ENCODE data around the gene TBX10.

The TBX10 gene

DNA sequence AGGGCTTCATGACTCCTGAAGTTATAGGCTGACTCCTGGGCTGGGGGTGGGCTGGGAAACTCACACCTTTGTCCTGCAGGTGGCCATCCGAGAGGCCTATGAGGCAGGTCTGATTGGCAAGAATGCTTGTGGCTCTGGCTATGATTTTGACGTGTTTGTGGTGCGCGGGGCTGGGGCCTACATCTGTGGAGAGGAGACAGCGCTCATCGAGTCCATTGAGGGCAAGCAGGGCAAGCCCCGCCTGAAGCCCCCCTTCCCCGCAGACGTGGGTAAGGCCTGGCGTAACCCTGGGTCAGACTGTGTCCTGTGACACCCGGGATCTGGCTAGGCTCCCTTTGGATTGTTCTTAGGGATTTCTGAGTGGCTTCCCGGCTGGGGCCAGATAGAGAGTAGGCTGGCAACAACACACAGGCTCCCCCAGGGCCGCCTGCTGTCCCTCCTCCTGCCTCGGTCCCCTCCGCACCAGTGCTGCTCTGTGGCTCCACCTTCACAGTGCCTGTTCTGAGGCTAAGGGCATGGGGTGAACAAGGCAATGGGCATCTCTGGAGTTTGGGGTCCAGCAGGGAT lies 29.2 kb downstream of the TBX10 start:
- no peaks in the 10 kb centered on the region for H4K20me1 ChIP-seq (ENCODE audit: insufficient read depth, low read length)
- no peaks in the 10 kb centered on the region; the same call in none of the 2 replicates for H3K36me3 ChIP-seq (replicated peaks; ENCODE audit: insufficient read depth, low read length)
- no peak overlapping the region for H3K4me3 ChIP-seq (ENCODE audit: low read length)
- H3K27me3 ChIP-seq (replicated peaks; ENCODE audit: insufficient read depth, low read length), result no peaks in the 10 kb centered on the region
- no peak overlapping the region for H2AFZ ChIP-seq (ENCODE audit: low read length)
- no peaks in the 10 kb centered on the region for H3K9me3 ChIP-seq (replicated peaks; ENCODE audit: insufficient read depth, low read length)
- H3K9ac ChIP-seq (ENCODE audit: low read length), result no peak overlapping the region
- peaks cover 21% of the 10 kb centered on the region for H3F3A ChIP-seq (ENCODE audit: insufficient read depth, low read length)
- peaks cover 32% of the 10 kb centered on the region for H3K79me2 ChIP-seq (ENCODE audit: low read length)
- H3K9me2 ChIP-seq (replicated peaks; ENCODE audit: insufficient read depth, low read length), result no peaks in the 10 kb centered on the region
- TF ChIP-seq, protein P1, sequence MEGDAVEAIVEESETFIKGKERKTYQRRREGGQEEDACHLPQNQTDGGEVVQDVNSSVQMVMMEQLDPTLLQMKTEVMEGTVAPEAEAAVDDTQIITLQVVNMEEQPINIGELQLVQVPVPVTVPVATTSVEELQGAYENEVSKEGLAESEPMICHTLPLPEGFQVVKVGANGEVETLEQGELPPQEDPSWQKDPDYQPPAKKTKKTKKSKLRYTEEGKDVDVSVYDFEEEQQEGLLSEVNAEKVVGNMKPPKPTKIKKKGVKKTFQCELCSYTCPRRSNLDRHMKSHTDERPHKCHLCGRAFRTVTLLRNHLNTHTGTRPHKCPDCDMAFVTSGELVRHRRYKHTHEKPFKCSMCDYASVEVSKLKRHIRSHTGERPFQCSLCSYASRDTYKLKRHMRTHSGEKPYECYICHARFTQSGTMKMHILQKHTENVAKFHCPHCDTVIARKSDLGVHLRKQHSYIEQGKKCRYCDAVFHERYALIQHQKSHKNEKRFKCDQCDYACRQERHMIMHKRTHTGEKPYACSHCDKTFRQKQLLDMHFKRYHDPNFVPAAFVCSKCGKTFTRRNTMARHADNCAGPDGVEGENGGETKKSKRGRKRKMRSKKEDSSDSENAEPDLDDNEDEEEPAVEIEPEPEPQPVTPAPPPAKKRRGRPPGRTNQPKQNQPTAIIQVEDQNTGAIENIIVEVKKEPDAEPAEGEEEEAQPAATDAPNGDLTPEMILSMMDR (IDR thresholded peaks at IDR 0.05; ENCODE audit: low read length), result no peak
- TF ChIP-seq EZH2 (optimal IDR thresholded peaks at IDR 0.05; ENCODE audit: low read depth, low read length) (no peak), EZH2phosphoT487 (IDR thresholded peaks at IDR 0.05; ENCODE audit: low read length) (no peak)
- no peak overlapping the region for H3K4me2 ChIP-seq (ENCODE audit: low read depth, low read length)
- no peak overlapping the region for H3K27ac ChIP-seq (ENCODE audit: low read length)
- peaks cover 24% of the 10 kb centered on the region for H3K4me1 ChIP-seq (ENCODE audit: low read length)
- DNase-seq, result no peak

DNA sequence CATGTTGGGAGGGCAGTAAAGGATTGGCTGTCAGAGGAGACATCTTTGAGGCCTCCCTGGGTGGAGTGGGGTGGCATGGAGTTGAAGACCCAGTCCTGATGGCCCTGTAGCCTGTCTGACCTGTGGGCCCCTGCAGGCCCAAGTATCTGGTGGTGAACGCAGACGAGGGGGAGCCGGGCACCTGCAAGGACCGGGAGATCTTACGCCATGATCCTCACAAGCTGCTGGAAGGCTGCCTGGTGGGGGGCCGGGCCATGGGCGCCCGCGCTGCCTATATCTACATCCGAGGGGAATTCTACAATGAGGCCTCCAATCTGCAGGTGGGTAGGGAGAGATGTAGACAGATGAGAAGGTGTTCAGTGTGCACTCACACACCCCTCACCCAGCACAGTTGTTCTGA lies 30.2 kb downstream of the TBX10 start:
- no peak overlapping the region for H3K9ac ChIP-seq (ENCODE audit: low read length)
- H3K36me3 ChIP-seq (replicated peaks; ENCODE audit: insufficient read depth, low read length), result no peaks in the 10 kb centered on the region; the same call in none of the 2 replicates
- no peak overlapping the region for H2AFZ ChIP-seq (ENCODE audit: low read length)
- no peaks in the 10 kb centered on the region for H3K27me3 ChIP-seq (replicated peaks; ENCODE audit: insufficient read depth, low read length)
- H3F3A ChIP-seq (ENCODE audit: insufficient read depth, low read length), result peaks cover 21% of the 10 kb centered on the region
- H4K20me1 ChIP-seq (ENCODE audit: insufficient read depth, low read length), result no peaks in the 10 kb centered on the region
- DNase-seq, result no peak
- no peak for TF ChIP-seq EZH2phosphoT487 (IDR thresholded peaks at IDR 0.05; ENCODE audit: low read length)
- TF ChIP-seq, protein P1 (IDR thresholded peaks at IDR 0.05; ENCODE audit: low read length), result no peak
- no peak for TF ChIP-seq EZH2 (optimal IDR thresholded peaks at IDR 0.05; ENCODE audit: low read depth, low read length)
- H3K4me1 ChIP-seq (ENCODE audit: low read length), result peaks cover 15% of the 10 kb centered on the region
- peaks cover 32% of the 10 kb centered on the region for H3K79me2 ChIP-seq (ENCODE audit: low read length)
- no peaks in the 10 kb centered on the region for H3K9me2 ChIP-seq (replicated peaks; ENCODE audit: insufficient read depth, low read length)
- no peak overlapping the region for H3K4me2 ChIP-seq (ENCODE audit: low read depth, low read length)
- H3K4me3 ChIP-seq (ENCODE audit: low read length), result no peak overlapping the region
- no peak overlapping the region for H3K27ac ChIP-seq (ENCODE audit: low read length)
- no peaks in the 10 kb centered on the region for H3K9me3 ChIP-seq (replicated peaks; ENCODE audit: insufficient read depth, low read length)

DNA sequence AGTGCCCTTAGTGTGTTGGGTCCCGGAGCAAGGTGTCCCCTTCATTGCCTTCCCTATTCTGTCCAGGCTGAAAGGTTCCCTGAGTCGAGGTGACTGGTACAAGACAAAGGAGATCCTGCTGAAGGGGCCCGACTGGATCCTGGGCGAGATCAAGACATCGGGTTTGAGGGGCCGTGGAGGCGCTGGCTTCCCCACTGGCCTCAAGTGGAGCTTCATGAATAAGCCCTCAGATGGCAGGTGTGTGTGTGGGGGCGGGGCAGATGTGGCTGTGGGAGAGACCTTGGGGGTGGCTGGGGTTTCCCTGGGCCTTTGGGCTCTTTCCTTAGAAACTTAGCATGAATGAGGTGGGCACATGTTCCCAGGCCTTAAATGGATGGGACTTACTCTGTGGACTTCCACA lies 31.1 kb downstream of the TBX10 start:
- no peaks in the 10 kb centered on the region; the same call in none of the 2 replicates for H3K36me3 ChIP-seq (replicated peaks; ENCODE audit: insufficient read depth, low read length)
- no peaks in the 10 kb centered on the region for H3K27me3 ChIP-seq (replicated peaks; ENCODE audit: insufficient read depth, low read length)
- H3K4me2 ChIP-seq (ENCODE audit: low read depth, low read length), result no peak overlapping the region
- no peak overlapping the region for H3K9ac ChIP-seq (ENCODE audit: low read length)
- H3K79me2 ChIP-seq (ENCODE audit: low read length), result peaks cover 32% of the 10 kb centered on the region
- no peak overlapping the region for H3K4me3 ChIP-seq (ENCODE audit: low read length)
- DNase-seq, result no peak
- H3K9me3 ChIP-seq (replicated peaks; ENCODE audit: insufficient read depth, low read length), result no peaks in the 10 kb centered on the region
- H3F3A ChIP-seq (ENCODE audit: insufficient read depth, low read length), result peaks cover 12% of the 10 kb centered on the region
- no peak overlapping the region for H2AFZ ChIP-seq (ENCODE audit: low read length)
- peaks cover 8% of the 10 kb centered on the region for H3K4me1 ChIP-seq (ENCODE audit: low read length)
- no peak overlapping the region for H3K27ac ChIP-seq (ENCODE audit: low read length)
- no peak for TF ChIP-seq EZH2phosphoT487 (IDR thresholded peaks at IDR 0.05; ENCODE audit: low read length)
- TF ChIP-seq EZH2 (optimal IDR thresholded peaks at IDR 0.05; ENCODE audit: low read depth, low read length), result no peak
- H3K9me2 ChIP-seq (replicated peaks; ENCODE audit: insufficient read depth, low read length), result no peaks in the 10 kb centered on the region
- no peaks in the 10 kb centered on the region for H4K20me1 ChIP-seq (ENCODE audit: insufficient read depth, low read length)

DNA sequence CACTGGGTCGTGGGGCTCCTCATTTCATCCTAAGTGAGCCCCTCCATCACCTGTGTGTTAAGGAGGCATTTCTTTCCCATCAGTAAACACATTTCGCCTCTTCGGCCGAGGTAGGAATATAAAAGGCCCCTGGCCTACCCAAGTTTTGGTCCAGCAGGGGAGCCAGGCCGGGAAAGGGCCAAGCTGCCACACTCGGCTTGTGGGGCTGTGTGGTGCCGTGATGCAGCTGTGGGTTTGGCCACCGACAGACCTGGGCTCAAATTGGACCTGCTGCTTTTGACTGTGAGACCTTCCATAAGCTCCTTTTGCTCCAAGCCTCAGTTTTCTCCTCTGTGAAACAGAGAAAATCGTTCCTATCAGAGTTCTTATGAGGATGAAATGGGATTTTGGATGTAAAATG lies 32.1 kb downstream of the TBX10 start:
- TF ChIP-seq EZH2 (optimal IDR thresholded peaks at IDR 0.05; ENCODE audit: low read depth, low read length), result no peak
- TF ChIP-seq EZH2phosphoT487 (IDR thresholded peaks at IDR 0.05; ENCODE audit: low read length), result no peak
- TF ChIP-seq, protein P1 (IDR thresholded peaks at IDR 0.05; ENCODE audit: low read length), result no peak
- Histone ChIP-seq H3K79me2 (ENCODE audit: low read length) (peaks cover 32% of the 10 kb centered on the region), H2AFZ (ENCODE audit: low read length) (0 out of 2 replicates have a peak overlapping the region, but pooled peaks have one; percentile 33), H3K4me1 (ENCODE audit: low read length) (no peaks in the 10 kb centered on the region), H3F3A (ENCODE audit: insufficient read depth, low read length) (peaks cover 6% of the 10 kb centered on the region; the same call in 1 of the 2 replicates), H3K27ac (ENCODE audit: low read length) (peak overlapping the region; percentile 54; the same call in 1 of the 2 replicates), H3K36me3 (replicated peaks; ENCODE audit: insufficient read depth, low read length) (no peaks in the 10 kb centered on the region; the same call in none of the 2 replicates), H3K9me3 (replicated peaks; ENCODE audit: insufficient read depth, low read length) (no peaks in the 10 kb centered on the region), H3K4me2 (ENCODE audit: low read depth, low read length) (peak overlapping the region; percentile 93), H3K9me2 (replicated peaks; ENCODE audit: insufficient read depth, low read length) (no peaks in the 10 kb centered on the region), H3K27me3 (replicated peaks; ENCODE audit: insufficient read depth, low read length) (no peaks in the 10 kb centered on the region), H4K20me1 (ENCODE audit: insufficient read depth, low read length) (no peaks in the 10 kb centered on the region), H3K4me3 (ENCODE audit: low read length) (peak overlapping the region; percentile 99), H3K9ac (ENCODE audit: low read length) (peak overlapping the region; percentile 98)
- DNase-seq, result no peak
